ENCODE measurements around the gene NFATC2IP.

- no peak for TF ChIP-seq MAFK (IDR thresholded peaks at IDR 0.05; ENCODE audit: low read depth, low read length)
- TF ChIP-seq POLR2A (IDR thresholded peaks at IDR 0.05; ENCODE audit: low read depth, low read length): no peak
- no peak for TF ChIP-seq RFX5 (IDR thresholded peaks at IDR 0.05; ENCODE audit: low read depth, low read length)
- no peak for TF ChIP-seq CTCF (conservative IDR thresholded peaks at IDR 0.05; ENCODE audit: low read depth, low read length)
- TF ChIP-seq CHD1 (IDR thresholded peaks at IDR 0.05; ENCODE audit: low read depth, low read length): no peak
- TF ChIP-seq RAD21 (IDR thresholded peaks at IDR 0.05; ENCODE audit: low read length): no peak
- no peak for TF ChIP-seq SMC3 (IDR thresholded peaks at IDR 0.05; ENCODE audit: low read depth, low read length)
- no peak for TF ChIP-seq MAZ (IDR thresholded peaks at IDR 0.05; ENCODE audit: borderline replicate concordance, low read depth, low read length)
- no peak for TF ChIP-seq RCOR1 (IDR thresholded peaks at IDR 0.05; ENCODE audit: insufficient replicate concordance, low read length)
- TF ChIP-seq ELK1 (IDR thresholded peaks at IDR 0.05; ENCODE audit: borderline replicate concordance, low read depth, low read length): no peak
- no peak for TF ChIP-seq USF2 (IDR thresholded peaks at IDR 0.05; ENCODE audit: low read depth, low read length)
- TF ChIP-seq FOS (IDR thresholded peaks at IDR 0.05; ENCODE audit: low read depth, low read length): no peak
These were observed 47.2 kb upstream of the NFATC2IP start for GRCh38 chr16:28903344-28904042.
